Forelimb muscle (tissue), 1 donor: ENCODE measurements around the gene AGBL3. TPM values are rescaled to one million over a fixed set of nuclear protein-coding genes. Genes with fewer than 3 reads are reported as not detected.
"Not testable (repeated sequence)": the region's sequence is repeated elsewhere in the genome, so short reads cannot be mapped to it uniquely, and the experiment has no call there.

Experiments
- DNase-seq: peaks from one replicate; pipeline ENCODE4 v3.0.0-alpha.2; 2013; ENCODE audit warnings: low read depth
- polyA plus RNA-seq: library from polyadenylated mRNA; unstranded; fragments of 120-200 nt; gene quantifications from one replicate; pipeline ENCODE4 v1.2.1, GENCODE V29; 2013; ENCODE audit not compliant: insufficient read length

AGBL3 gene
- polyA plus RNA-seq, 1 donor: 4.9 TPM

- no peak for DNase-seq
Observed at GRCh38 chr7:134963036-134963435, 23.3 kb upstream of the AGBL3 start.

DNA sequence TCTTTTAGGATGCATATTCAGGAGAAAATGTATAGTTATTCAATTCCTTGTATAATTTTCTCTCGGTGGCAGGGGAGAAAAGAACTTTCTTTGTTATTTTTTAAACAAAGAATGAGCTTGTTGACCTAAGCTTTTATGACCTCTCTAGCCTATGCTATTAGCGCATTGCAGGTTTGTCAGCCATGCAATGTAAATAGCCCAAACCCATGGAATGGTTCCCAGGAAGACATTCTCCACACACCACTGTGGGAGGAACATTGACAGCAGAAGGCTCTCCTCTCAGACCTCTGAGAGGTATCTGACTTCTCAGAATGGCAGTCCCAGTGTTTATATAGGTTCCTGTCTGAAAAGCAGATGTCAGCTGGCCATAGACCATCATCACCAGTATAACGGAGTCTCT, 19.6 kb upstream of the AGBL3 start:
- DNase-seq: no peak

- DNase-seq: no peak
Observed at GRCh38 chr7:134968110-134968509, 18.2 kb upstream of the AGBL3 start.

DNA sequence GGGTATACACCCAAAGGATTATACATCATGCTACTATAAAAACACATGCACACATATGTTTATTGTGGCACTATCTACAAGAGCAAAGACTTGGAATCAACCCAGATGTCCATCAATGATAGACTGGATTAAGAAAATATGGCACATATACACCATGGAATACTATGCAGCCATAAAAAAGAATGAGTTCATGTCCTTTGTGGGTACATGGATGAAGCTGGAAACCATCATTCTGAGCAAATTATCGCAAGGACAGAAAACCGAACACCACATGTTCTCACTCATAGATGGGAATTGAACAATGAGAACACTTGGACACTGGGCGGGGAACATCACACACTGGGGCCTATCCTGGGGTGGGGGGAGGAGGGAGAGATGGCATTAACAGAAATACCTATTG, 4.7 kb upstream of the AGBL3 start:
- DNase-seq: not testable (repeated sequence)

DNA sequence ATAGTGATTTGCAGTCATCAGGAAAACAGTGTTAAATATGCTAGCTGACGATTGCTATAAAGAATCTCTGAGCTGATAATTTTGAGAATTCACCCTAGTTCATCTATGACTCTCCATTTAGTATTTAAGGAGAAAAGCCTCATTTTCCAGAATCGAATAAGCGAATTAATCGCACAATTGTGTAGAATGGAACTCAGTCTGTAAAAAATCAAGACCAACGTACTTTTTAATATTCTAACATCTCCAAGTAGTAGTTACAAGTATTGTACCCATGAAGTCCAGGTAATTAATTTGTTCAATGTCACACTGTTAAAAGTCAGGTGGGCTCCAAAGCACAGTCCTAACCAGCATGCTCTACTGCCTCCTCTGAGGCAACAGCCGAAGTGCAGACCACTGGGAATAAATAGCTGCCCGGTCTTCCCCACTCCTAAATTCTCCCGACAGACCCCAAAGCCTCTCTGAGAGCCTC, 380 bp upstream of the AGBL3 start:
- DNase-seq: no peak

DNA sequence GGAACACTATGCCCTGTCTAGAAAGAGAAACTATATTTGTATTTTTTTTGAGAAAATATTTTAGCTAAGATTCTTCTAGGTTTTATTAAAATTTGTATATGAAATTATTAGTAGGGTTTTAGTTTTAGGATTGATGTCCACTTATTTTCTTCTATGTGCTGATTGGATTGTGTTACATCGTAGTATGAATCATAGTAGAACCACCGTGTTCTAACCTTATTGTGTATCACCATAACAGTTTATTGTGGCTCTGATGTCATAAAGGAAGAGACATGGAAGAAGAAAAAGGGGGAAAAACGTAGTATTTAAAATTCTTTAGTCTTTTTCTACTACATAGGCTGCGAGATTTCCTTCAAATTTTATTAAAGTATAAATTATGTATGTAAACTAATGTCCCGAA, 1.9 kb downstream of the AGBL3 start:
- DNase-seq: no peak

- DNase-seq: no peak
Observed at GRCh38 chr7:134991469-134992339, 5.4 kb downstream of the AGBL3 start.

DNA sequence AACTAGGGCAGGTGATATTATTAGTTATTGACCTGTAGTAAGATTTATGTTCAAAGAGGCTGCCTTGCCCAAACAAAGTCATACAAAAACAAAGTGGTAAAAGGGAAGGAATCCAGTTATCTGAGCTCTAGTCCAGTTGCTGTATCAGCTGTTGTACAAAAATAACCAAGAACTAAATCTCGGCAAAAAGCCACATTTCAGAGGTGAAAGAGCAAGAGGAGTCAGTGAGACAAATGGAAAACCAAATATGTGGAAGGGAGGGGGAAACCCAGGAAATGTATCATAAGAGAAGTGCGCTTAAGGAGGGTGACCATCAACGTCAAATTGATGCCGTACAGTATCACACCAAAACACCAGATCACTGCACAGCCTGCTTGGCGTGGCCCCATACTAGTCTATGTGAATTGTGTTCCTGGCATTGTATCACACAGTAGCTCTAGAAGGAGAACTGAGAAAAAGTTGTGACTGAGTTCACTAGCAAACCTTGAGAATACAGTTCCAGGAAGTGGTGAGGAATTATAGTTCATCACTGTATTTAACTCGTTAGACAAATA, 6.4 kb downstream of the AGBL3 start:
- no peak for DNase-seq

GRCh38 chr7:134993877-134994456, 7.7 kb downstream of the AGBL3 start:
- no peak for DNase-seq

DNA sequence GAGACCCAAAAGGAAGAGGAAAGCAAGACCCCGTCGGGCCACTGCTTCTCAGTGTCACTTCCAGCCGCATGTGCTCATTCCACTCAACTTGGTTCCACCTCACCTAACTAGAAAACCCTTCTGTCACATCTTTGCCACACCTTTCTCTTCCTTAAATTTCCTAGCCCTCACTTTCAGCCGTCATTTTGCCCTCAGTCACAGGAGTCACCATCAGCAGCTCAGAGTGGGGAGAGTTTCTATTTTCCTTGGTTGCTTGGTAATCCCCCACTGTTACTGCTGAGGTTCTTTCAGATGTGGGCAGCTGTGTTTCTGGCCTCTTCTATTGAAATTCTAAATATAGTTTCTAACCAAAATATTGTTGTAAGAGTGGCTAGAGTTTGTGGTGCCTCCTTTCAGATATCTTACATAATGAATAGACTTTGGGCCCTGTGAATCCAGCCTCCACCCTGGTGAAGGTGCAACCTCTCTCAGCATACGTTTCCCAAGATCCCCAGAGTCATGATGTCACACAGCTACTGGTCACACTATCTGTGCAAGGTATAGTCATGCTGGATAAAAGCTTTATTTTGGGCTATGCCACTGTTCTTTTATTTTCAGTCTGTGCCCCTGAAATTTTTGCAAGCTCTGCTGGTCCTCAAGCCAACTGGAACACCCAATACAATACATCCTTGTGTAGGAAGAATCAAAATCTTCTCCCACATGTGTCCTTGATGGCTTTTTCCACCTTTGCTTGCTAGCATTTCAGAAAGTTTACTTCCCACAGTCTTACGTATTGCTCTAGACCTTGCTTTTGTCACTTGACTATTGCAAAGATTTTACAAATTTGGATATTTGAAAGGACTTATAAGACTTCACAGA, 9.2 kb downstream of the AGBL3 start:
- no peak for DNase-seq

DNA sequence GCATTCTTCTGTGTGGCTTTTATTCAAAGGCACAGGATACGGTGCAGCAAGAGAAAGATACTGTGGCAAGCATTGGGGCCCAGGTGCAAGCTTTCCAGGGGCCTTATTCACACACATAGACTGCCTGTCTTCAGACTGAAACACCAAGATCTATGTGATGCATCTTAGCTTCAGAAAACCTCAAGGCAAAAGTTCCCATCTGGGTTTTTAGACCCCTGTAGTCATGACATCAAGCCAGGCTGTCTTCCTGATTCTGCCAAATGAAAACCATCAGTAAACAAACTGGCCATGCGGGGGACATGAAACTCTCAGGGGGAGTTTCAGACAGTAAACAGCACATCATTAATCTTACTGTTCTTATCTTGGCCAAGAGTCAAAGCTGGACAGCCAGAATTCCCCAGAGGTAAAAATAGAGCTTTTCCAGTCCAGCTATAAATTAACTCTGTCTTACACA, 9.8 kb downstream of the AGBL3 start:
- DNase-seq: no peak

- no peak for DNase-seq
Observed at GRCh38 chr7:134997214-134997885, 11.0 kb downstream of the AGBL3 start.

DNA sequence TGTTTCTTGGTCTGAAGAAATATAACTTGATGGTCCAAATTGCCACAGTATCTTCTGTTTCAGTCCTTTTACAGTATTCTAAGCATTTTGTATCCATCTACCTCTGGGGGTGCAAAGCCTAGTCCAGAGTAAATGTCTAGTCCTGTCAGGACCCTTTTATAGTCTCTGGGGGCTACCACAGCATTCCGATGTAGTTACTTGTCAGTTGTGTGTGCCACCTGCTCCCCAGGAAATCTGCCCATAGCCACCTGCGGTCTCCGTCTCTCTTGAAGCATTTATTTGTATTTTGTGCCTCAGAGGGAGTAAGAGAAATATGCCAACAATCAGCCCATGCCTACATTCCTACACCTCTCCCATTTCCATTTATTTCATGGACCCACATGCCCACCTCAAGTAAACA, 12.8 kb downstream of the AGBL3 start:
- DNase-seq: no peak

GRCh38 chr7:135001390-135002165, 15.3 kb downstream of the AGBL3 start:
- no peak for DNase-seq

GRCh38 chr7:135012229-135012628, 25.9 kb downstream of the AGBL3 start:
- no peak for DNase-seq

DNA sequence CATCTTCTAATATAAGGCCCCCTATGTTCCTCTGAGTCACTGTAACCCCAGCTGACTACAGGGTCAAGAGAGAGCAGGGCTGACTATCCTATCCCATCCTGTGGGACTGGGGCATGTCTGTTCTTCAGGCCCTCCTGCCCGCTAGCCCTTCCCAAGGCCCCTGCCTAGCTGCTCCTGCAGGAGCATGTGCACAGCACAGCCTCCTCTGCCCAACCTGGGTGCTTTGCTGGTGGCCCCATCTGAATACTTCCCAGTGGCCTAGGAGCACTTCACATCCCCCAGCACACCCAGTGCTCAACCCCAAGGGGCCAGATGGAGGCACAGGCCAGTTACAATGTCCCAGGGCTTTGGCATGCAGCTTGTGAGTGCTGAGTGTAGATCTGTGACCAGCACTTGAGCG, 37.3 kb downstream of the AGBL3 start:
- DNase-seq: no peak

- no peak for DNase-seq
Observed at GRCh38 chr7:135035252-135035651, 48.9 kb downstream of the AGBL3 start.

GRCh38 chr7:135067017-135067416, 80.7 kb downstream of the AGBL3 start:
- not testable (repeated sequence) for DNase-seq

DNA sequence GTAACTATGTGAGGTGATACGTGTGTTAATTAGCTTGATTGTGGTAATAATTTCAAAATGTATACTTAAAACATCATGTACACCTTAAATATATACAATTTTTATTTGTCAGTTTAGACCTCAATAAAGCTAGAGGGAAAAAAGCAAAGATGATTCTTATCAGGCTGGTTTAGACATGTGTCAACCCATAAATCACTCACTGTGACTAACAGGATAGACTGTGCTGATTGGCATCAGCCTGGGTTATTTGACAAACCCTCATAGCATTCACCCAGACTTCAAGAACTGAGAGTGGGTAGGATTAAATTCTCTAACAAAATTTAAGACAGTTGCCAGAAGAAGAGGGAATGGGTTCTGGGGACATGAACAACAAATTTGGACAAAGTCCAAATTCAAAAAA, 87.8 kb downstream of the AGBL3 start:
- no peak for DNase-seq

DNA sequence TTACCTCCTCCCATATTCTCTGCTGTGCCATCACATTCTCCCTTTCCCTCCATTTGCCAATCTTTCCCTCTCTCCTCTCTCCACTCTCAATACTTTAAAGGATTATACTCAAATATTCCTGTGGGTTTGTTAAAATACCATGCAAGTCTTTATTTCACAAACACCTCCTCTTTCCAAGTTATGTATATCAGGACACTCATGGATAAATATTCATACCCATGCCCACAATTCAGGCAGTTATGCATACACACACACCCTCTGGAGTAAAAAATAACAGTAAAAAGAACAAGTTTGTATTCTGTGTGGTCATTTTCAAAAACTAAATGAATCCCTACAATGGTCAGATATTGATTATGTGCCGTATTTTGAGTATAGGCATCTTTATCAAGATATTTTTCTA, 88.2 kb downstream of the AGBL3 start:
- DNase-seq: no peak

DNA sequence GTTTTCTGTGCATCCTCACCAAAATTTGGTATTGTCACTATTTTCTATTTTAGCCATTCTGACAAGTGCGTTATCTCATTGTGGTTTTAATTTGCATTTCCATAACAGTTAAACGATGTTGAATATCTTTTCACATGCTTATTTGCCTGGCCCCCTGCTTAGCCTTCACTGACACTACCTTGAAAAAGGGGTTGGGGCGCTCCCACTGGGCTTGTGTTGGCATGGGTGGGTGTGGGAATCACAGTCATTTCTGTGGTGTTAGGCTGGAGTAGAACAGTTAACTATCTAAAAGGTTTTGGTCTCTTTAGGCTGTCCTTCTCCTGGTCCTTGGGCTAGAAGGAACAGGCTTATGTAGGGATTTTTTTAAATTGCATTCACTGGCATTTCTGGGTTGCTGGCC, 89.4 kb downstream of the AGBL3 start:
- DNase-seq: no peak
